ENCODE results near the gene LTB.
A peak's percentile ranks its signal among the peaks of the same experiment; 100 is the strongest.

The LTB gene

GRCh38 chr6:31546958-31547726, 35.1 kb downstream of the LTB start, which contains the start of gene NFKBIL1:
Gene NFKBIL1, plus strand, starts transcription at chr6:31547608. Its CDS starts 87 bp downstream, at chr6:31547695.
- DNase-seq (ENCODE audit: low spot score) = peak; percentile 93

GRCh38 chr6:31546339-31546957, 35.8 kb downstream of the LTB start, which contains the start of gene ATP6V1G2:
Gene ATP6V1G2, minus strand, starts transcription at chr6:31546608. Its CDS starts 49 bp downstream, at chr6:31546559.
- peak; percentile 92 for DNase-seq (ENCODE audit: low spot score)

DNA sequence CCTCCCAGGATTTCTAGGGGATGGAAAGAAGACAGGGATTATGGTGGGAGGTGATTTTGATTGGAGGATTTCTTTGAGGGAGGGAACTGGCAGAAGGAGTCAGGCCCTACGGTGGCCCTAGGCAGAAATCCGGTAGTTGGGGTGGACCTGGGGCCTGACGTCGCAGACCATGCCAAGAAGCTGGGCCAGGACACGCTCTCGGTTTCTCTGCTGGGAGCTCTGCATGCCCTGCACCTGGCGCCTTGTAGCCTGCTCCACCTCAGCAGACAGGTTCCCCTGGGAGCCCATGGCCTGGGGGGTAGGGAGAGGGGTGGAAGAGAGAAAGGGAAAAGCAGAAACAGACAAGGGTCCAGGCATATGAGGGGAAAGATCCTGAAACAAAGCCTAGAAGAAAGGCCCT, 36.9 kb downstream of the LTB start:
- no peak for DNase-seq (ENCODE audit: low spot score)

- no peak for DNase-seq (ENCODE audit: low spot score)
Observed at GRCh38 chr6:31544676-31545075, 37.5 kb downstream of the LTB start.

DNA sequence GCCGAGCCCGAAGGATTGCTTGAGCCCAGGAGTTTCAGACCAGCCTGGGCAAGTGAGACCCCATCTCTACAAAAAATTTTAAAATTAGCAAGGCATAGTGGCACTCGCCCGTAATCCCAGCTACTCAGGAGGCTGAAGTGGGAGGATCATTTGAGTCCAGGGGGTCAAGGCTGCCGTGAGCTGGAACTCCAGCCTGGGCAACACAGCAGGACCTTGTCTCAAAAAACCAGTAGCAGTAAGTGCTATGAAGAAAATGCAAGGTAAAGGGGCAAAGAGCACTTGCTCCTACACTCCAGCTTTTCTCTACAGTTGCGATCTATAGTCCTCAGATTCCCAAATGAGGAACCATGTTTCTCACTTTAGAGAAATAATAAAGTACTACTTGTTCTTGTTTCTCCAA, 38.6 kb downstream of the LTB start:
- DNase-seq (ENCODE audit: low spot score) = no peak

- DNase-seq (ENCODE audit: low spot score) = peak; percentile 96
Observed at GRCh38 chr6:31541658-31542521, 40.3 kb downstream of the LTB start, which contains the start of gene DDX39B. Gene DDX39B, minus strand, starts transcription at chr6:31542003. Its CDS starts 1,471 bp downstream, at chr6:31540532.

DNA sequence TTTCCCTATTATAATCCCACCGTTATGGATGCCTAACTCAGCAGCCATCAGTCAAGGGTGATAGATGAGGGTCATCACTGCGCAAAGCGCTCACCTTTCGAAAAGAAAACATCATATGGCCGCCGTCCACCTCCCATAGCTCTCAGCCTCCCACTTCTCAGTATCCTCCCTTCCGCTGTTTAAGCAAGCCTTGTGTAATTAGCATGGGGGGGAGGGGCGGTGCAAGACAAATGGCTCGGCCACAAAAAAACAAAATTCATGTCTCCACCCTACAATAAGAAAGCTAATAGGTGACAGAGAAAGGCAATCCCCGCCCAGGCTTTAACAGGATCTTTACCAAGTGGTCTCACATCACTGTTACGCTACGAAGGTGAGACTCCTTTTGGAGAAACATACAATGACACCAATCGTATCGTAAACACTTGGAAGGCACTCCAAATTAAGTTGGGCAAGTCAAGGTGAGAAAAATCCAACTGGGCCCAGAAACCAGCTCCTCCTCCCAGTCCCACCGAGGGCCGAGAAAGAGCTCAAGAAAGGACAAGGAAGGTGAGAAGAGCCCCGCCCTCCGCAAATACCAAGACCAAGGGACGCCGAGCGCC, 41.1 kb downstream of the LTB start:
- DNase-seq (ENCODE audit: low spot score) = peak; percentile 32

DNA sequence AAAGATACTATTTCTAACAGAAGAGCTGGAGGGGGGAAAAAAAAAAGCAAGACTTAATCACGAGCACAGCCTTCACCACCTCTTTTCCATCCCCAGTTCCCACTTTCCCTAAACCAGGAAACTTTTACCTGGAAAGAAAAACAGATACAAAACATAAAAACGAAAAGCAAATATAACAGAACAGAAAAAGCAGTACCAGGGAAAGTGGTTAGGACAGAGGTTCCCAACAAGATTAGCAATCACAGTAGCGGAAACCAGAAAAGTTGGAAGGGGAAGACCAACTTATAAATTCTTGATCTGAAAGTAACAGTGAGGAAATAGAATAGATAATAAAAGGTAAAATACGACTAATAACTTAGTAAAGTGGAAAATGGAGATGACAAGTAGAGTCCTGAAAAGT, 41.6 kb downstream of the LTB start:
- DNase-seq (ENCODE audit: low spot score) = no peak

DNA sequence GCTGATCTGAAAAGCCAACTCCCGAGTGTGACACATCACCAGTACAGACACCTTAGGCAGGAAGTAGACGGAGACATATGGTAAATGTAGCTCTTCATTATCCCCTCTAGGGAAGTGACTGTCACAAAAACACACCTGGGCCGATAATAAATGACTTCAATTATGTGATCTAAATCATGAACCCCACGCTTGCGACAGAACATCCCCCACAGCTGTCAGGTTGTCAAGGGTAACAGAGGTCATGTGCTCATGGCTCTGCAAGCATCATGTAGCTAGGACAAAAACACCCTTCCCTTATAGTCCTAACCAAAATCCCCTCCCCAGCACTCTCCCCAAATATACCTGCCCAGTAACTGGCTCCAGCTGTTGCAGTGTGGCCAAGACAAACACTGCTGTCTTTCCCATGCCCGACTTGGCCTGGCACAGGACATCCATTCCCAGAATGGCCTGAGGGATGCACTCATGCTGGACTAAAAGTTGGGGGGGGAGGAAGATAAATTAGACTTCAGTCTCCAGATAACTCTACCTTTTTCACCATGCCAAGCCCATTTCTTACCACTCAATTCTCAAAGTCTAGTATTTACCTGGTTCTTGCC, 43.3 kb downstream of the LTB start:
- no peak for DNase-seq (ENCODE audit: low spot score)

DNA sequence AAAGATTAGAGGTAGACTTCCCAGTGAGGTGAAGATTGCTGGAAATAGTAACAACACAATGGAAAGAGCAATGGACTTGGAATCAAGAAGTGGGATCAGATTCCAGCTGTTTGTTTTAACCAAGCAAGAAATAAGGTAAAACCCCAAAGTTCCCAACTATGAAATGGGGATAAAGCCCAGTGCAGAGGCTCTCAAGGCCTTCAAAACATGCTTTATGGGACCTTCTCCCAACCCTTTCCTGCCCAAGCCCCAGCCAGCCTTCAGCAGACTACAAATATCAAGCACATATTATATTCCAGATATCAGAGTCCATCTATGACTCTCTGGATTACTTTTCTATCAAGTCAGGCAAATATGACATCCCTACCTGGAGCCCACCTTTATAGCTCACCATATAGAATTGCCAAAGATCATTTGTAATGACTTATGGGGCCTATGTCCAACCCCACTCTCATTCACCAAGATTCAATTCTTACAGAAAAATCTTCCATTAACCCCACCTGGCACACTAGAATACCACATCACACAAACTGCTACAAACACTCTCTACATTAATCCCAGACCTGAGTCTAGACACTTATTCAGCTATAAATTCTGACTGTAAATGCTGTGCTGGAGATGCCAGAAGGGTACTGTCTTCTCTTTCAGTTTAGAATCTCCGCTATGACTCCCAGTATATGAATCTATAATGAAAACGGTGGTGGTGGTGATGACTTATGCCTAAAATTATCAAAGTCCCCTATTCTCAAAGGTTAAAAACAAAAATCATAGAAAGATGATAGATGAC, 46.5 kb downstream of the LTB start:
- no peak for DNase-seq (ENCODE audit: low spot score)

GRCh38 chr6:31534521-31535040, 47.6 kb downstream of the LTB start:
- no peak for DNase-seq (ENCODE audit: low spot score)

DNA sequence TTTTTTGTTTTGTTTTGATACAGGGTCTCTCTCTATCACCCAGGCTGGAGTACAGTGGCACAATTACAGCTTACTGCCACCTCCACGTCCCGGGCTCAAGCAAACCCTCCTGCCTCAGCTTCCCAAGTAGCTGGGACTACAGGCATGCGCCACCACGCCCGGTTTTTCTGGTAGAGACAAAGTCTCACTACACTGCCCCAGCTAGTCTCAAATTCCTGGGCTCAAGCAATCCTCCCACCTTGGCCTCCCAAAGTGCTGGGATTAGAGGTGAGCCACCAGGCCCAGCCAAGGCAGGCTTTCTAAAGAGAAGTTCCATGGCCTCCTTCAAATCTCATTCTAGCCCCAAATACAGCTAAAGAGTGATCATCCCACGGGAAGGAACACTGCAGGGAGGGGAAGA, 48.2 kb downstream of the LTB start:
- no peak for DNase-seq (ENCODE audit: low spot score)

- DNase-seq (ENCODE audit: low spot score) = no peak
Observed at GRCh38 chr6:31533455-31533841, 48.8 kb downstream of the LTB start.

GRCh38 chr6:31532644-31533454, 49.4 kb downstream of the LTB start:
- no peak for DNase-seq (ENCODE audit: low spot score)

DNA sequence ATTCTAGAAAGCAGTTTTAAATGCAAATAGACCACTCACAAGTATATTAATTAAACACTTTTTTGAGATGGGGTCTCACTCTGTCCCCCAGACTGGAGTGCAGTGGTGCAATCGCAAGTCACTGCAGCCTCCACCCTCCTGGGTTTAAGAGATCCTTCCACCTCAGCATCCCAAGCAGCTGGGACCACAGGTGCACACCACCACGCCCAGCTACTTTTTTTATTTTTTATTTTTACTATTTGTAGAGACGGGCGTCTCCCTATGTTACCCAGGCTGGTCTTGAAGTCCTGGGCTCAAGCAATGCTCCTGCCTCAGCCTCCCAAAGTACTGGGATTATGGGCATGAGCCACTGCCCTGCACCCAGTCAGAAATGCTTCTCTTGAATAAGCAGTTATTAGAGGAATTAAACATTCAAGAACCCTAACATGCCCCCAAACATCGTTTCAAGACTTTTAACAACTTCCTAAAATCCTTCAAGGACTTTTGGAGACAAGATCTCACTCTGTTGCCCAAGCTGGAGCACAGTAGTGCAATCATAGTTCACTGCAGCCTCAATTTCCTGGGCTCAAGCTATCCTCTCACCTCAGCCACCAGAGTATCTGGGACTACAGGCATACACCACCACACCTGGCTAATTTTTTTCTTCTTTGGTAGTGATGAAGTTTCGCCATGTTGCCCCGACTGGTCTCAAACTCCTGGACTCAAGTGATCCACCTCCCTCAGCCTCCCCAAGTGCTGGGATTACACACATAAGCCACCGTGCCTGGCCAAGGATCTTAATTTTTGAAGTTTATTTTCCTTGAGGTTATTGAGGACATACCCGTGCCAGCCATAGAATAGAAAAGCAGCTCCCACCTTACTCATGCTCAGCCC, 50.2 kb downstream of the LTB start:
- no peak for DNase-seq (ENCODE audit: low spot score)

GRCh38 chr6:31531162-31531561, 51.1 kb downstream of the LTB start:
- no peak for DNase-seq (ENCODE audit: low spot score)

DNA sequence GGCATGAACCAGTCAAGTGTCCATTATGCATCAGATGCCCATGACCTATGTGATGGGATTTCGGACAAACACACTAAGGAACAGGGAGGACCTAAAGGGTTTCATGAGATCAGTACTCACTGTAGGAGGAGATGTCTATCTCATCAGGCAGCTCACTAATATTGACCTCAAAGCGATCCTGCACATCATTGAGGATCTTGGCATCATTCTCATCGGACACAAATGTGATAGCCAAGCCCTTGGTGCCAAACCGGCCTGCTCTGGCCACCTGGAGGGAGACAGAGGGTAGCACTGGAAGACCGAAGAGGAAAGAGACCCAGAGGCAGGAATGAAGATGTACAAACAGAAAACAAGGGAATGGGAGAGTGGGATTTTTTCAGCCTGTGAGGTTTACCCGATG, 51.6 kb downstream of the LTB start:
- no peak for DNase-seq (ENCODE audit: low spot score)
